Breast epithelium (tissue), 3 donors: ENCODE results near the gene FBH1.

Experiments used
- CTCF ChIP-seq, 3 donors: fragments of 450-650 bp; IDR thresholded peaks; one replicate each; pipeline ENCODE4 v1.5.1; 2016 to 2017; ENCODE audit warnings: antibody characterized with exemption in 3 of 3, mild to moderate bottlenecking in 3 of 3, moderate library complexity in 3 of 3
- POLR2A ChIP-seq: fragments of 450-650 bp; IDR thresholded peaks from one replicate; pipeline ENCODE4 v1.6.1; 2016; ENCODE audit warnings: antibody characterized with exemption, mild to moderate bottlenecking, moderate library complexity
- POLR2AphosphoS5 ChIP-seq, 3 donors: sonication (generic); formaldehyde crosslinking; IDR thresholded peaks; one replicate each; pipeline ENCODE4 v1.6.1; 2017; ENCODE audit warnings: antibody characterized with exemption in 3 of 3

- TF ChIP-seq POLR2A (no peak), CTCF (IDR thresholded peaks at IDR 0.05) (no peak), POLR2AphosphoS5 (IDR thresholded peaks at IDR 0.05) (no peak)
Observed at GRCh38 chr10:5958675-5959074, 68.6 kb downstream of the FBH1 start.
